AG09319 (cell line): Measurements from ENCODE around the gene ATAD3B.
"Not testable (repeated sequence)": the region's sequence is repeated elsewhere in the genome, so short reads cannot be mapped to it uniquely, and the experiment has no call there.

Experiments
- DNase-seq: peaks from one replicate; pipeline ENCODE4 v3.0.0-alpha.2; 2010; ENCODE audit warnings: low read depth; ENCODE audit errors: extremely low read depth
- CTCF ChIP-seq: IDR thresholded peaks from 2 replicates; pipeline ENCODE4 v1.5.1; 2011; ENCODE audit warnings: low read depth, mild to moderate bottlenecking, inconsistent platforms, low read length, moderate library complexity

The ATAD3B gene

GRCh38 chr1:1507305-1507704 is 35.7 kb downstream of the ATAD3B start:
- TF ChIP-seq CTCF, result no peak
- DNase-seq, result no peak

GRCh38 chr1:1508775-1509464 is 37.4 kb downstream of the ATAD3B start:
- not testable (repeated sequence) for DNase-seq

- DNase-seq, result not testable (repeated sequence)
These were observed 37.9 kb downstream of the ATAD3B start for GRCh38 chr1:1509465-1509850.

GRCh38 chr1:1510912-1511532 is 39.5 kb downstream of the ATAD3B start:
- no peak for TF ChIP-seq CTCF
- DNase-seq, result no peak

GRCh38 chr1:1511533-1512285 is 40.1 kb downstream of the ATAD3B start, which contains the start of gene ATAD3A:
Gene ATAD3A (plus strand): TSS chr1:1512162. CDS start chr1:1512269, 107 bp downstream.
- no peak for TF ChIP-seq CTCF
- DNase-seq, result peak; percentile 93

- DNase-seq, result not testable (repeated sequence)
These were observed 40.9 kb downstream of the ATAD3B start for GRCh38 chr1:1512425-1512824.

- not testable (repeated sequence) for DNase-seq
These were observed 42.1 kb downstream of the ATAD3B start for GRCh38 chr1:1513675-1514074.

- not testable (repeated sequence) for DNase-seq
These were observed 42.8 kb downstream of the ATAD3B start for GRCh38 chr1:1514376-1514775.

- not testable (repeated sequence) for DNase-seq
These were observed 45.4 kb downstream of the ATAD3B start for GRCh38 chr1:1516923-1517322.

- no peak for DNase-seq
- TF ChIP-seq CTCF, result no peak
These were observed 46.5 kb downstream of the ATAD3B start for GRCh38 chr1:1517973-1518620.

- not testable (repeated sequence) for DNase-seq
These were observed 47.0 kb downstream of the ATAD3B start for GRCh38 chr1:1518621-1519007.

GRCh38 chr1:1519805-1520505 is 48.4 kb downstream of the ATAD3B start:
- not testable (repeated sequence) for DNase-seq
